Tongue (tissue), 2 donors: ENCODE results near the gene PCDHA5. TPM values are rescaled to one million over a fixed set of nuclear protein-coding genes. Genes with fewer than 3 reads are reported as not detected.
"Not testable (repeated sequence)": the region's sequence is repeated elsewhere in the genome, so short reads cannot be mapped to it uniquely, and the experiment has no call there.

ENCODE experiments used
- DNase-seq: peaks from one replicate; pipeline ENCODE4 v3.0.0-alpha.2; 2015
- total RNA-seq: library from RNA; depleted of rRNA; stranded (reverse); fragments of >200 nt; gene quantifications from one replicate; pipeline ENCODE4 v1.2.3, GENCODE V29; 2014

The PCDHA5 gene
- total RNA-seq, 1 donor from 2014 or later, result 0.41 TPM

DNA sequence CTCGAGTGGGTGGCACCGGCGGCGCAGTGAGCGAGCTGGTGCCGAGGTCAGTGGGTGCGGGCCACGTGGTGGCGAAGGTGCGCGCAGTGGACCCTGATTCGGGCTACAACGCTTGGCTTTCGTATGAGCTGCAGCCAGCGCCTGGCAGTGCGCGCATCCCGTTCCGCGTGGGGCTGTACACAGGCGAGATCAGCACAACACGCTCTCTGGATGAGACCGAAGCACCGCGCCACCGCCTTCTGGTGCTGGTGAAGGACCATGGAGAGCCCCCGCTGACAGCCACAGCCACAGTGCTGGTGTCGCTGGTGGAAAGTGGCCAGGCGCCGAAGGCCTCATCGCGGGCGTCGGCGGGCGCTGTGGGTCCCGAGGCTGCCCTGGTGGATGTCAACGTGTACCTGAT lies 2.1 kb downstream of the PCDHA5 start:
- no peak for DNase-seq

GRCh38 chr5:140827704-140828361 lies 6.4 kb downstream of the PCDHA5 start, which contains the start of gene PCDHA6:
TSS of gene PCDHA6 (plus strand) at chr5:140827960. CDS start at chr5:140828092, 132 bp downstream.
- DNase-seq, result peak; percentile 1

- DNase-seq, result no peak
These were observed 6.9 kb downstream of the PCDHA5 start for GRCh38 chr5:140828362-140828737.

- not testable (repeated sequence) for DNase-seq
These were observed 8.4 kb downstream of the PCDHA5 start for GRCh38 chr5:140829511-140830501.

DNA sequence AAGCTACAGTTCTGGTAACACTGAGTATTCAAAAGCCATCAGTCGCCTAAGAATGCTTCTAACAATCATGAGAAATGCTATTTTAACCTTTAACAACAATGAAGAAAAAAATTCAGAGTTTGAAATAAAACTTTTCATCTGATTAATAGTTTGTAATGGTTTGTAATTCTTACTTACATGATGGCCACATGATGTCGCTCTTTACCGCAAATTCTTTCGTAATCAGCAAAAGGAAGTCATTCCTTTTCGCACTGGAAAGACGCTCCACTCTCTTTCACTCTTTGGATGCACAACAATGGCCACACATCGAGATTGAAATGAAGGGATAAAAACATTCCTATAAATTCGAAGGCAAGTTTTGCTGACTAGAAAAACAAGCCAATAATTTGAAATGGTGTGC lies 12.6 kb downstream of the PCDHA5 start, which contains the start of gene PCDHA7:
Gene PCDHA7, plus strand, starts transcription at position 277 of the 400 bp plus-strand sequence. Its CDS starts 115 bp downstream, at position 392.
- DNase-seq, result peak; percentile 6

DNA sequence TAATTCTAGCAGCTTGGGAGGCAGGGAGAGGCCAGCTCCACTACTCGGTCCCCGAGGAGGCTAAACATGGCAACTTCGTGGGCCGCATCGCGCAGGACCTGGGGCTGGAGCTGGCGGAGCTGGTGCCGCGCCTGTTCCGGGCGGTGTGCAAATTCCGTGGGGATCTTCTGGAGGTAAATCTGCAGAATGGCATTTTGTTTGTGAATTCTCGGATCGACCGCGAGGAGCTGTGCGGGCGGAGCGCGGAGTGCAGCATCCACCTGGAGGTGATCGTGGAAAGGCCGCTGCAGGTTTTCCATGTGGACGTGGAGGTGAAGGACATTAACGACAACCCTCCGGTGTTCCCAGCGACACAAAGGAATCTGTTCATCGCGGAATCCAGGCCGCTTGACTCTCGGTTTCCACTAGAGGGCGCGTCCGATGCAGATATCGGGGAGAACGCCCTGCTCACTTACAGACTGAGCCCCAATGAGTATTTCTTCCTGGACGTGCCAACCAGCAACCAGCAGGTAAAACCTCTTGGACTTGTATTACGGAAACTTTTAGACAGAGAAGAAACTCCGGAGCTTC lies 13.1 kb downstream of the PCDHA5 start:
- not testable (repeated sequence) for DNase-seq

GRCh38 chr5:140835622-140836510 lies 14.5 kb downstream of the PCDHA5 start:
- no peak for DNase-seq

DNA sequence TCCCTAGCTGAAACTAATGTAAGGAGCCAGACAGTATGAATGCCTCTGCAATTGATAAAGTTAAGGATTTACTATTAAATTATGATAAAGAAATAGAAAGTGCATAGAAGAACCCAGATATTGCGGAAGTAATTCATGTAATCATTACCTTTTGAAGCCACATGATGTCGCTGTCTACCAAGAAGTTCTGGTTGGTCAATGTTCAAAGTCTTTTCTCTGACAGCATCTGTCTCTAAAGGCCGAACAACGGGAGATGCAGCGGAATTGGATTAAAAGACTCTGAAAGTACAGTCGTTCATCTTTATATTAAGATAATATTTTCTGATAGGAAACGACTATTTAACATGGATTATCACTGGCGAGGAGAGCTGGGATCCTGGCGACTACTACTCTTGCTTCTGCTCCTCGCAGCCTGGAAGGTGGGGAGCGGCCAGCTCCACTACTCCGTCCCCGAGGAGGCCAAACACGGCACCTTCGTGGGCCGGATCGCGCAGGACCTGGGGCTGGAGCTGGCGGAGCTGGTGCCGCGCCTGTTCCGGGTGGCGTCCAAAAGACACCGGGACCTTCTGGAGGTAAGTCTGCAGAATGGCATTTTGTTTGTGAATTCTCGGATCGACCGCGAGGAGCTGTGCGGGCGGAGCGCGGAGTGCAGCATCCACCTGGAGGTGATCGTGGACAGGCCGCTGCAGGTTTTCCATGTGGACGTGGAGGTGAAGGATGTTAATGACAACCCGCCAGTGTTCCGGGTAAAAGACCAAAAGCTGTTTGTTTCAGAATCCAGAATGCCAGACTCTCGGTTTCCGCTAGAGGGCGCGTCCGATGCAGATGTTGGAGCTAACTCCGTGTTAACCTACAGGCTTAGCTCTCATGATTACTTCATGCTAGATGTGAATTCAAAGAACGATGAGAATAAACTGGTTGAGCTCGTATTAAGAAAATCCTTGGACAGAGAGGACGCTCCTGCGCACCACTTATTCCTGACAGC lies 19.9 kb downstream of the PCDHA5 start, which contains the start of gene PCDHA8:
Gene PCDHA8, plus strand, starts transcription at position 210 of the 985 bp plus-strand sequence. Its CDS starts 135 bp downstream, at position 345.
- DNase-seq, result peak; percentile 1

DNA sequence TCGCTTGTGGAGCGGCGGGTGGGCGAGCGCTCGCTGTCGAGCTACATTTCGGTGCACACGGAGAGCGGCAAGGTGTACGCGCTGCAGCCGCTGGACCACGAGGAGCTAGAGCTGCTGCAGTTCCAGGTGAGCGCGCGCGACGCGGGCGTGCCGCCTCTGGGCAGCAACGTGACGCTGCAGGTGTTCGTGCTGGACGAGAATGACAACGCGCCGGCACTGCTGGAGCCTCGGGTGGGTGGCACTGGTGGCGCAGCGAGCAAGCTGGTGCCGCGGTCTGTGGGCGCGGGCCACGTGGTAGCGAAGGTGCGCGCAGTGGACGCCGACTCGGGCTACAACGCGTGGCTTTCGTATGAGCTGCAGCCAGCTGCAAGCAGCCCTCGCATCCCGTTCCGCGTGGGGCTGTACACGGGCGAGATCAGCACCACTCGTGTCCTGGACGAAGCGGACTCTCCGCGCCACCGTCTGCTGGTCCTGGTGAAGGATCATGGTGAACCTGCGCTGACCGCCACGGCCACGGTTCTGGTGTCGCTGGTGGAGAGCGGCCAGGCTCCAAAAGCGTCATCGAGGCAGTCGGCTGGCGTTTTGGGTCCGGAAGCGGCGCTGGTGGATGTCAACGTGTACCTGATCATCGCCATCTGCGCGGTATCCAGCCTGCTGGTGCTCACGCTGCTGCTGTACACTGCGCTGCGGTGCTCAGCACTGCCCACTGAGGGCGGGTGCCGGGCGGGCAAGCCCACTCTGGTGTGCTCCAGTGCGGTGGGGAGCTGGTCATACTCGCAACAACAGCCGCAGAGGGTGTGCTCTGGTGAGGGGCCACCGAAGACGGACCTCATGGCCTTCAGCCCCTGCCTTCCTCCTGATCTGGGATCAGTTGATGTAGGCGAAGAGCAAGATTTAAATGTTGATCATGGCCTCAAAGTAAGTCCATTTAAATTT lies 21.7 kb downstream of the PCDHA5 start:
- DNase-seq, result no peak

DNA sequence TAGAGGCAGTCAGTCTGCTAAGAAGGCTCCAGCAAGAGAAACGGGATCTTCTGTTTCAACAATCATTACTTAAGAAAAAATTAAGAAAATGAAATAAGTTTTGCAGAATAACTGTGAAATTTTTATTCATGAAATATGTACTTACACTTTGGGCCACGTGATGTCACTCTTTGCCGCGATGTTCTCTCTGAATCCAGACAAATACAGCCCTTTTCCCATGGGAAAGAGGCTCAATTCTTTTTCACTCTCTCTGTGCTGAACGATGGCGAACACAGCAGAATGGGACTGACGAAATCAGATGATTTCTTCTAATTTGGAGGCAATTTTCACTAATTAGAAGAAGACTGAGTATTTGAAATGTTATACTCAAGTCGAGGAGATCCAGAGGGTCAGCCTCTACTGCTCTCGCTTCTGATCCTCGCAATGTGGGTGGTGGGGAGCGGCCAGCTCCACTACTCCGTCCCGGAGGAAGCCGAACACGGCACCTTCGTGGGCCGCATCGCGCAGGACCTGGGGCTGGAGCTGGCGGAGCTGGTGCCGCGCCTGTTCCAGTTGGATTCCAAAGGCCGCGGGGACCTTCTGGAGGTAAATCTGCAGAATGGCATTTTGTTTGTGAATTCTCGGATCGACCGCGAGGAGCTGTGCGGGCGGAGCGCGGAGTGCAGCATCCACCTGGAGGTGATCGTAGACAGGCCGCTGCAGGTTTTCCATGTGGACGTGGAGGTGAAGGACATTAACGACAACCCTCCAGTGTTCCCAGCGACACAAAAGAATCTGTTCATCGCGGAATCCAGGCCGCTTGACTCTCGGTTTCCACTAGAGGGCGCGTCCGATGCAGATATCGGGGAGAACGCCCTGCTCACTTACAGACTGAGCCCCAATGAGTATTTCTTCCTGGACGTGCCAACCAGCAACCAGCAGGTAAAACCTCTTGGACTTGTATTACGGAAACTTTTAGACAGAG lies 27.0 kb downstream of the PCDHA5 start, which contains the start of gene PCDHA9:
Gene PCDHA9, plus strand, starts transcription at position 244 of the 964 bp plus-strand sequence. Its CDS starts 114 bp downstream, at position 358.
- not testable (repeated sequence) for DNase-seq

- not testable (repeated sequence) for DNase-seq
These were observed 28.6 kb downstream of the PCDHA5 start for GRCh38 chr5:140849831-140850634.

GRCh38 chr5:140855772-140856674 lies 34.6 kb downstream of the PCDHA5 start, which contains the start of gene PCDHA10:
TSS of gene PCDHA10 (plus strand) at chr5:140855897. CDS start at chr5:140856049, 152 bp downstream.
- DNase-seq, result peak; percentile 24

DNA sequence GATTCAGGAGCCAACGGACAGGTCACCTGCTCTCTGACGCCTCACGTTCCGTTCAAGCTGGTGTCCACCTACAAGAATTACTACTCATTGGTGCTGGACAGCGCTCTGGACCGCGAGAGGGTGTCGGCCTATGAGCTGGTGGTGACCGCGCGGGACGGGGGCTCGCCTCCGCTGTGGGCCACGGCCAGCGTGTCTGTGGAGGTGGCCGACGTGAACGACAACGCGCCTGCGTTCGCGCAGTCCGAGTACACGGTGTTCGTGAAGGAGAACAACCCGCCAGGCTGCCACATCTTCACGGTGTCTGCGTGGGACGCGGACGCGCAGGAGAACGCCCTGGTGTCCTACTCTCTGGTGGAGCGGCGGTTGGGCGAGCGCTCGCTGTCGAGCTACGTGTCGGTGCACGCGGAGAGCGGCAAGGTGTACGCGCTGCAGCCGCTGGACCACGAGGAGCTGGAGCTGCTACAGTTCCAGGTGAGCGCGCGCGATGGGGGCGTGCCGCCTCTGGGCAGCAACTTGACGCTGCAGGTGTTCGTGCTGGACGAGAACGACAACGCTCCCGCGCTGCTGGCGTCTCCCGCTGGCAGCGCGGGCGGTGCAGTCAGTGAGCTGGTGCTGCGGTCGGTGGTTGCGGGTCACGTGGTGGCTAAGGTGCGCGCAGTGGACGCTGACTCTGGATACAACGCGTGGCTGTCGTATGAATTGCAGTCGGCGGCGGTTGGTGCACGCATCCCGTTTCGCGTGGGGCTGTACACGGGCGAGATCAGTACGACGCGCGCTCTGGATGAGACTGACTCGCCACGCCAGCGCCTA lies 36.0 kb downstream of the PCDHA5 start:
- DNase-seq, result no peak

DNA sequence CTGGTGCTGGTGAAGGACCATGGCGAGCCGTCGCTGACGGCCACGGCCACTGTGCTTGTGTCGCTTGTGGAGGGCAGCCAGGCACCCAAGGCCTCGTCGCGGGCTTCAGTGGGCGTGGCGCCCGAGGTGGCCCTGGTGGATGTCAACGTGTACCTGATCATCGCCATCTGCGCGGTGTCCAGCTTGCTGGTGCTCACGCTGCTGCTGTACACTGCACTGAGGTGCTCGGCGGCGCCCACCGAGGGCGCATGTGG lies 36.5 kb downstream of the PCDHA5 start:
- DNase-seq, result no peak
